HG02852 (cell line): ENCODE measurements around the gene RFX7.

Experiments
- ATAC-seq: cut with Tn5 transposase; IDR thresholded peaks from one replicate; pipeline ENCODE4 v1.9.1; 2021; ENCODE audit warnings: mild to moderate bottlenecking, moderate library complexity; ENCODE audit not compliant: unreplicated experiment

The RFX7 gene

DNA sequence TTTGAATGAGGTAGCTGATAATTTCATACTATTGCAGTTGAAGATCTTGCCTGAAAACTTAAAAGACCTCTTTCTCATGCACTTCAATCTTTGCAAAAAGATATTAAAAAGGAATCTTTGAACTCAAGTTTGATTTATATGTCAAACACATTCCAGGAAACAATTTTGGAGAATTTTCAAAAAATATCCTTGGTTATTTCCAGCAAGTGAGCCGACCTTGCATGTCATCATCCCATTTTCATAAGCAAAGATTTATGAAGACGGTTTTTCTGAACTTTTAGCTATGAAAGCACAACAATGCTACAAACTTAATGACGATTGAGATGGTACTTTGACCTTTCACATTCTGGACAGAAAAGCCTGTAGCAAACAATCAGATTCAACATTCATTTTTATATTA lies 95.6 kb downstream of the RFX7 start:
- ATAC-seq, result no peak

DNA sequence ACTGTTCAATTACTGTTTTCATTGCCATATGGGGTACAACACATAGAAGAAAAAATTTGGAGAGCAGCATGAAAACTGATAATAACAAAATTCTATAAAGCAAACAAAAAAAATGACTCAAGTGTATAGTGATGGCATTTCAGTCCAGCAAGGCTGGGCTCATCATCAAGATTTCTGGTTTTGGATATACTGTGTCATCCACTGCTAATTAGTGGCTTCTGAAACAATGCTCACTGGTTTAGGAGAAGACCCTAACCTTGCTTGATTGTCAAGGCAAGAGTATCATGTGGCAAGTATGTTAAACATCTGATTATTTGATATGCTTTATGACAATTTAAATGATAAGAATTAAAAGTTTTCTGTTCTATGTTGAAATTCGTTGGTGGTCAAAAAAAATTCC lies 96.9 kb downstream of the RFX7 start:
- no peak for ATAC-seq

DNA sequence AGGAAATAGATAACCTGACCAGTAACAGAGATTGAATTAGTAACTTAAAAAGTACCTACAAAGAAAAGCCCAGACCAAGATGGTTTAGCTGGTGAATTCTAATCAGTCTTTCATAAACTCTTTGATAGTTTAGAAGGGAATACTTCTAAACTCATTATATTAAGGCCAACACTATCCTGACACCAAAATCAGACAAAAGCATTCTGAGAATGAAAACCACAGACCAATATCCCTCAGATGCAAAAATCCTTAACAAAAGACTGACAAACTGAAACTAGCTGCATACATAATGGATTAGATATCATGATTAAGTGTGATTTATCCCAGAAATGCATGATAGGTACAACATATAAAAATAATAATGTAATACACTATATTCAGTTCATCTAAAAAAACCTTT lies 115.6 kb downstream of the RFX7 start:
- no peak for ATAC-seq

DNA sequence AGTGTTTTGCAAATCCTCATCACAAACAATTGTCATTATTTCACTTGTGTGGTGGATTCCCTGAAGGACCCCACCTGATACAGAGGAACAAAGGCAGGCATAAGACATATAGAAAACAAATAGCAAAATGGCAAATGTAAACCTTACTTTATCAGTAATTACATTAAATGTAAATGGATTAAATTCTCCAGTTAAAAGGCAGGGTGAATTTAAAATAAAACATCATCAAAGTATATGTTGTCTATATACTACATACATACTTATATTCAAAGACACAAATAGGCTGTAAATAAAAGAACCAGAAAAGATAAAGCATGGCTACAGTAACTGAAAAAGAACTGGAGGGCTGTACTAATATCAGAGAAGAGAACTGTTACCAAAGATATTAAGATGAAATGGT lies 117.3 kb downstream of the RFX7 start:
- ATAC-seq, result no peak

DNA sequence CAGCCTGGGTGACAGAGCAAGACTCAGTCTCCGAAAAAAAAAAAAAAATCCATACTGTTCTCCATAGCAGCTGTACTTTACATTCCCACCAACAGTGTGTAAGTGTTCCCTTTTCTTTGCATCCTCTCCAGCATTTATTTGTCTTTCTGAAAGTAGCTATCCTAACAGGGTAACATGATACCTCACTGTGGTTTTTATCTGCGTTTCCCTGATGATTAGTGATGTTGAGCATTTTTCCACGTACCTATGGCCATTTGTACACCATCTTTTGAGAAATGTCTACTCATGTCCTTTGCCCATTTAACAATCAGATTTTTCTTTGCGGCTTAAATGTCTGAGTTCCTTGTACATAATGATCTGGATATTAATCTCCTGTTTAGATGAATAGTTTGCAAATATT lies 119.3 kb downstream of the RFX7 start:
- no peak for ATAC-seq

DNA sequence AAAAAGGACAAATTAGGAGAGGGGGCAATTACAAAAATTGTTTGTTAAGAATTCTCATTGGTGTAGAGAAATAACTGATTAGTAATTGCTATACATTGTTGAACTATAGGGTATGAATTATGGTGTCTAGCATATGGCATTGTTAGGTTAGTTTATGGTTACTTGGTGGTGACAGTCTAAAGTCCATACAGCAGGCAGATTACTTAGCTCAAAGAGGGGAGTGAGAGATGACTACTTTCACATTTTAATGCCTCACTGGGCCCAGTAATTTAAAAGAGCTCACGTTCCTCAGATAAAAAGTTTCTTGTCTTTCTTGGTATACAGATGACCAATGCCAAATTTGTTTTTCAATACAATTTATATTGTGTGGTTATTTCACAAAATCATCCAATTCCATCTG lies 137.8 kb downstream of the RFX7 start:
- ATAC-seq, result no peak

DNA sequence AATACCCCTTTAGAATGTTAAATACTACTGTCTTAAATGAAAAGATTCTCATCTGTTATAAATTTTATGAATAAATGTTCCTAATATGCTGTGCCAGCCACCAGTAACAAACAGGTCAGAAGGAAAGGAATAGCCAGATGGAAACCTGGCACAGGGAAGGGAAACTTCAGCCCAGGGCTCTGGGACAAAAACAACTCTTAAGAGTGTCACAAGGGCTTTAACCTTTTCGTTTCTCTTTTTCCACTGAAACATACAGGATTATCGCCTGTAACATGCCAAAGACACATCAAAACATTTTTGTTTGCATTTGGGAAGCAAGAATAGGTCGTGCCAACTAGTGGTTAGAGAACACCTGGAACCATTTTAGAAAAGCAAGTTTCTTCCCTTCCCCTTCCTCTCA lies 141.2 kb downstream of the RFX7 start:
- no peak for ATAC-seq

DNA sequence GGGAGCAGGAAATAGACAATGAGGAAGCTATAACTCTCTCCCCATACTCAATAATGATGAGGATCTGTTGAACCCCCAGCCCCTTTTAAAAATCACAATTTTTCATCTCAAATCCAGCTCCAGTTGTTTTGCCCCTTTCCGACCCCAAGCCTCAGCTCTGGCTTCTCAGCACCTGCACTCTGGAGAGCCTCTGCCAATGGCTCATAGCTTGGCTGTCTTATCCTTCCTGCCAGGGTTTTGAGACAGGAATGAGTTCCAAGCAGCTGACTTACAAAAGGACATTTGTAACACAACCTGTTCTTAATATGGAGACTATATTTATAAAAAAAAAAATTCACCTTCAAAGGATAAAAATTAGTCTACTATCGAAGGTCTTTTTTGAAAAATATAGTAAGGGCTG lies 144.4 kb downstream of the RFX7 start:
- ATAC-seq, result no peak

DNA sequence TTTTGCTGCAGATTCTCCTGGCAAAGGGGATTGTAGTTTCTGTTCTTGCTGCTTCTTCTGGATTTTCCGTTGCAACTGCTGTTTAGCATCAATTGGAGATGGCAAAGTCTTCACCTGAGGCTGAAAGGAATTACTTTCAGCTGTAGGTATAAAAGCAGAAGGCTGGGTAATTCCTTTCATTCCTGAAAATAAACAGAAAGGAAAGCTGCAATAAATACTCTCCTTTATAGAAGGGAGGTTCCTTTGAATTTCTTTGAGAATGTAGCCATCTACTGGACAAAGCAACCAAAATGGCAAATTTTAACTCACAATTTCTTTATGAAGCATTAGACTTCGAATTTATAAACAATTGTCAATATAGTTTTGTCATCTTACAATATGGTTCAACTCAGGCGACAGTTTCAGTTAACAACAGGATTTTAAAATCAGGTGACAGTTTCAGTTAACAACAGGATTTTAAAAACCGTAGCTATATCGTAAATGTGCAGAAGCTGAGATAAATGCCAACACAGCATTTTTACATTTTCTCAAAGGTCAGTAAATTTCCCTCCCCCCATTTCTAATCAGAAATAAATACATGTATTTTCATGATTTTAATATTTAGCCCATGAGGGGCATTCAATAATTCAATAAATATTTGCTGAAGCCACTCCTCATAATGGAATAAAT lies 145.3 kb downstream of the RFX7 start:
- ATAC-seq, result no peak

DNA sequence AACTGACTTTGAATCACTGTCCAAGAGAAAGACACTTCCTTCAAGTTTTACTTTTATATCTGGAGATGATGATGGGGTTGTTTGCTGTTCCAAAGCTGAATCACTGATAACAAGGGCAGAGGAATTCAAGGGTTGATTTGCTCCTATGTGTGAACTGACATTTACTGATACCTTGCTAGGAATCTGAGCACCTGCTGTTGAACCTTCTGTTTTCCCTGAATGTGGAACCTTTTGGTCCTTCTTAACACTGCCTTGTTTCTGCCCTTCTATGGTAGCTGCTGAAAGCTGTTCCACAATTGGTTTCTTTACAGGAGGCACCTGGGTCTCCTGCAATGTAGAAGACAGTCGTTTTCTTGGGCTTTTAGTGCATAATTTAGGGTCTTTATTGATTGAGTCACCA lies 148.3 kb downstream of the RFX7 start:
- ATAC-seq, result no peak

DNA sequence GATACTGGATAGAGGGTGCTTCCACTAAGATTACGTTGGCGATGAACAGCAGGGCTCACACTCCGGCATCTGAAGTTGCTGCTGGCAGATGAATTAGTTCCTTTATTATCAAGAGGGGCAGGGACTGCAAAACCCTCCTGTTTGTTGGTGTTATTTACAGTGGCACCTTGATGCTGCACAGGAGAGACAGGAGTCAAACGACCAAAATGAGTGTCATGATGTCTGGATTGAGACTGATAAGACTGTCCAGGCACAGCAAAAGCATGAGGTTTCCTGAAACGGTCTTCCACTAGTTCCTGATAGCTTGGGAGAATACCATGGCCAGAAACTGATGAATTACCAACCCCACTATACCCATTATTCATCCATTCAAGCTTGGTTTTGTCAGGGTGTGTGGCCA lies 149.5 kb downstream of the RFX7 start:
- no peak for ATAC-seq

DNA sequence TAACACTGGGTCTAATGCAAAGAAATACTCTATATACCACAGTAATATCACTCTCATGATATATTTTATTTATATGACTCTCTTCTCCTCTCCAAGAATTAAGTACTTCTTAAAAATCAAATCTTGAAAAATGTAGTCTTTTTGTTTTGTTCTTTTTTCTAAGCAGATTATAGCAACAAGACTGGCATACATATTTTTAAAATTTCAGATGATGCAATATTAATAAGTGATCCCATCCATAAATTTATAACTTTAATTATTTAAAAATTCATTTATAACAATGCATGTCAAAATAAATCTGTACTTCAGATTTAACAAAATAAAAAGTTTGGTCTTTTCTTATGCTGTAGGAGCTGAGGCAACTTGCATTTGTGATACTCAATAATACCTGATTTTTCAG lies 155.3 kb downstream of the RFX7 start:
- ATAC-seq, result no peak

DNA sequence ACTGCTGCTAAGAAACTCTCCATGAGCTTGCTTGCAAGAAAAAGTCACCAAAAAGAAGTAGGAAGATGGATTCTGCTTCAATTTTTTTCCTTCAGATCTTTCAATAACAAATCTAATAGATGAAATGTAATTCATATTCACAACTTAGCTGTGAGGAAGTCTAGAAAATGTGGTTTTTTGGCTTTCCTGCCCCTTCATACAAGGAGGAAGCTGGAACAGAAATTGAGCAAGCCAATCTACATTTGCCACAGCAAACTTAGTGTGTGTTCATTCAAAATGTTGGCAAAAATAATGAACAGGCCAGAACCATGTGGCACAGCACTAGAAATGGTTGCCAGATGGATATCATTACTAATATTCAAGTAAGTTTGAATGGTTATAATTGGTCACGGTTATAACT lies 157.1 kb downstream of the RFX7 start:
- no peak for ATAC-seq

DNA sequence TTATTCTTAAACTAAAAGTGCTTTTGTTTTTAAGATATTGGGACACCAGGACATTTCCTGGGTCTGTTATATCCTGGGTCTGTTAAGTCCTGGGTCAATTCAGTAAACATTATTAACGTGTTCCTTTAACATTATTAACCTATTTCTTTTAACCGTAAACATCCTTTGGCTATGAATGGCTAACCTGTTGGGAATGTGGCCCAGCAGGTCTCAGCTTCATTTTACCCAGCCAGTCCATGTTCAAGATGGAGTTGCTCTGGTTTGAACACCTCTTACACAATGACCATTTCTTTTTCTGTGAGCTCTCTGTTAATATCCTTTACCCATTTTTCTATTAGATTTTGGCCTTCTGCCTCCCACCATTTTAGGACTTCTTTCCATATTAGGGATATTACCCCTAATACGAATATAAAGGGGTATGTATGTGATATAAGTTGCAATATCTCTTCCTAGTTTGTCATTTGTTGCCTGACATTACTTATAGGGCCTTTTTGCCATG lies 161.4 kb downstream of the RFX7 start:
- no peak for ATAC-seq

DNA sequence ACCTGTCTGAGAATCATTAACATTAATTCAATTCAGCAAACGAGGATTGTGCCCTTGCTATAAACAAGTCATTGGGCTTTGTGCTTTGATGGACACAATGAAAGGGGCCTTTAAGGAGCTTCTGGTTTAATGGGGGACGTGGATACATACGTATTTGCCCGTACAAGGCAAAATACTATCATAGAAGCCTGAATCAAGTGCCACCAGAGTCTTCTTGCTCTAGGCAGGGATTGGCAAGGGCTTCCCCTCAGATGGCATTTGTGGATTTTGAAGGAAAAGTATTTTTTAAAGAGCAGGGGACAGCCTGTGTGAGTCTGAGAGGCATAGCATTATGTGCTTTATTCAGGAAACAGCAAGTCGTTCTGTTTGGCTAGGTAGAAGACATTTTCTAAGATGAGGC lies 166.6 kb downstream of the RFX7 start:
- no peak for ATAC-seq

DNA sequence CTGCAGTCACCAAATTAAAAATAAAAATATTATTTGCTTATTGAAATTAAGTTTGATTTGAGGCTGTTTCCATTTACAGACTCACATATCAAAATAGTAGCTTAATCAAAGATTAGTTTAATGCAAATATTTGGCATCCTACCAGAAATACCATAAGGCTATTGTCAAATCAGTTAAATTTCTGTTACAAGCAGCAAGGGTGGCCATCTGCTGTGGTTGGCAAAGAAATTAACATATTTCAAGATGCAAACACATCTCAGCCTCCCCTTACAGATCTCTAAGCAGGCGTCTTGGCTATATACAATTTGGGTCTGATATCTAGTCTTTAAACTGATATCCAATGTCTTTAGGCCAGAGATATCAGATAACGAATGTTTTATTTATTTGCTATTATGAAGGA lies 167.0 kb downstream of the RFX7 start:
- ATAC-seq, result no peak

DNA sequence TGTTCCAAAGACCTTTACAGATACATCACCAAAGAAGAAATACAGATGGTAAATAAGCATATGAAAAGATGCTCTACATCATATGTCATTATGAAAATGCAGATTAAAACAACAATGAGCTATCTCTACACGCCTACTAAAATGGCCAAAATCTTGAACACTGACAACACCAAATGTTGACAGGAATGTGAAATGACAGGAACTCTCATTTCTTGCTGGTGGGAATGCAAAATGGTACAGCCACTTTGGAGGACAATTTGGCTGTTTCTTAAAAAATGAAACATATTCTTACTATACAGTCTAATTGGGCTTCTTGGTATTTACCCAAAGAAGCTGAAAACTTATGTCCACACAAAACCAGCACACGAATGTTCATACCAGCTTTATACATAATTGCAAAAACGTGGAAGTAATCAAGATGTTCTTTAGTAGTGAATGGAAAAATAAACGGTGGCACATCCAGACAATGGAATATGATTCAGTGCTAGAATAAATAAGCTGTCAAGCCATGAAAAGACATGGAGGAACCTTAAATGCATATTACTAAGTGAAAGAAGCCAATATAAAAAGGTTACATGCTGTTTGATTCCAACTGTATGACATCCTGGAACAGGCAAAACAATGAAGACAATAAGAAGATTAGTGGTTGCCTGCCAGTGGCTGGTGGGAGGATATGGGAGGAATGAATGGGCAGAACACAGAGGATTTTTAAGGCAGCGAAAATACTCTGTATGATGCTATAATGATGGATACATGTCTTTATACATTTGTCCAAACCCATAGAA lies 169.0 kb downstream of the RFX7 start:
- no peak for ATAC-seq

DNA sequence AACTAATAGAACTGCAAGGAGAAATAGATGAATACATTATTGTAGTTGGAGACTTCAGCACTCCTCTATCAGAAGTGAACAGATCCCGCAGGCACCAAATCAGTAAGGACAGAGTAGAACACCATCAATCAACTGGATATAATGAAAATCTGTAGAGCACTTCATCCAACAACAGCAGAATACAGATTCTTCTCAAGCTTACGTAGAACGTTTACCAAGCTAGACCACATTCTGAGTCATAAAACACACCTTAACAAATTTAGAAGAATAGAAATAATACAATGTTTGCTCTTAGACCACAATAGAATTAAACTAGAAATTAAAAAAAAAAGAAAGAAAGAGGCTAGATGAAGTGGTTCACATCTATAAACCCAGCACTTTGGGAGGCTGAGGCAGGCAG lies 179.5 kb downstream of the RFX7 start:
- ATAC-seq, result no peak

DNA sequence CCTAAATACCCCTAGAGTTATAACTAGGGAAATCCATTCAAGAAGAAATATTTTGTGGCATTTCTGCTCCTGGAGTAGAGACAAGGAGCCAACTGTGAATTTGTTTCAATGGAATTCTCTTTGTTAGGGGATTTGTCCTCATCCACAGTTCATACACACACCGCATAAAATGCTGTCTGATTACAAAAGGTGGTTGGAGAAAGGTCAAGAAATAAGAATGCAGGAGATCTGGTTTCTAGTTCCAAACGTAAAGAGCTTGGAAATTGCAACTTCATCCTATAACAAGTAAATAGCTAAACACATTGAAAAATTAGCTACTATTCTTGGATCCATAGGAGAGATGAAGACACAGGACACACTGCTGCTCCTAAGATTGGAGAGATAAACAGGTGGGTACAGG lies 184.0 kb downstream of the RFX7 start:
- ATAC-seq, result no peak

DNA sequence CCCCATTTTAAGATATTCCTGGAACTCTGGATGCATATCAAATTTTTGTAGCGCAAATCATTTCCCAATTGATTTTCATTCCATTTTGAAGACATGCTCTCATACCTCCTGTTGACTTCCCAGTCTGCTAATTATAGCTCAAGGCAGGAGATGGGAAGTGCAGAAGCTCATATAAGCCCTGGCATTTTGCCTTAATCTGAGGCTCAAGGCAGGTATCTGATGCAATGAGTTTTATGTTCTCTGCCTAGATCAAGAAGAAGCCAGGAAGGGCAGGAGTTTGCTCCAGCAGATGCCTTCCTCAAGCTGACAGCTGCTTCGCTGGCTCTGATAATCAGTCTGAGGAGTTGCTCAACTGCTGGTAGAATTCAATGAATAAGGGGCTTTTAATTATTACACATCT lies 184.7 kb downstream of the RFX7 start:
- ATAC-seq, result no peak

DNA sequence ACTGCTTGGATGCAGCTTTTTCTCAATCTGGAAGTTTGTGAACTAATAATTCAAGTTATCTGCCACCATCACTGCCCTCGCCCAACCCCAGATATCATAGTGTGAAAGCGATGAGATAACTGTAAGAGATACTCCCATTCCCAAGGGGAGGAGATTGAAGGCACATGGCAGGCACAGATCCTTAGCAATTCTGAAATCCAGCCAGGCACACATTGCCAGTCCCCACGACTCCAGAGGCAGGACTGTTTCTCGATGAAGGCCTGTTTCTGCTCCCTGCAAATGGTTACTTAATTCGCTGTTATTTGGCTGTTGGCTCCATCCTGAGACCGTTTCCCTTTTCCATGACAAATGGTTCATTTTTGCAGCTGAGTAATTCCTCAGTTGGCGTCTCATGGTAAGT lies 187.1 kb downstream of the RFX7 start:
- ATAC-seq, result no peak

DNA sequence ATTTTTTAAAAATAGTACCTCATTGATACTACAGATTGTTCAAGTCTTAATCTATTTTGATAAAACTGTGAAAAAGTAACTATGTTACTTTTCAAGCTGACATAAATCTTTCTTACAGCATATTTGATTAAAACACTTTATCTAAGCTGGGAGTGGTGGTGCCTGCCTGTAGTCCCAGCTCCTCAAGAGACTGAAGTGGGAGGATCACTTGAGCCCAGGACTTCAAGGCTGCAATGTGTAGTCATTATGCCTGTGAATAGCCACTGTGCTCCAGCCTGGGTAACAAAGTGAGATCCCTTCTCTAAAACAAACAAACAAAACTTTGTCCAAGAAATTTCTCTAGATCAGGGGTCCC lies 190.7 kb downstream of the RFX7 start:
- no peak for ATAC-seq
